ENCODE measurements around the gene KLHL10. TPM values are rescaled to one million over a fixed set of nuclear protein-coding genes. Genes with fewer than 3 reads are reported as not detected.

The KLHL10 gene
- total and polyA plus RNA-seq, 2 experiments from 2014 or later: 0.13 to 0.42 TPM

- Histone ChIP-seq H3F3A (replicated peaks; ENCODE audit: low read depth) (peaks cover 13% of the 10 kb centered on the region; the same call in 1 of the 2 replicates), H3K4me2 (no peak overlapping the region), H4K20me1 (replicated peaks; ENCODE audit: insufficient read depth) (no peaks in the 10 kb centered on the region), H3K27me3 (ENCODE audit: insufficient read depth) (peaks cover 34% of the 10 kb centered on the region), H3K36me3 (ENCODE audit: insufficient read depth) (no peaks in the 10 kb centered on the region), H3K27ac (ENCODE audit: low read depth) (no peak overlapping the region), H3K9me2 (ENCODE audit: insufficient read depth) (no peaks in the 10 kb centered on the region), H3K4me1 (ENCODE audit: insufficient read depth) (peaks cover 40% of the 10 kb centered on the region), H2AFZ (no peak overlapping the region), H3K79me2 (replicated peaks; ENCODE audit: insufficient read depth) (no peaks in the 10 kb centered on the region), H3K4me3 (no peak overlapping the region)
- no peak for ATAC-seq
- DNase-seq (ENCODE audit: low spot score): peak; percentile 54
- Mint-ChIP-seq H3K9me3 (no peaks in the 10 kb centered on the region), H3K4me1 (peaks cover 46% of the 10 kb centered on the region), H3K27ac (no peak overlapping the region), H3K27me3 (ENCODE audit: insufficient read depth, low read depth, poor library complexity) (peaks cover 50% of the 10 kb centered on the region), H3K36me3 (ENCODE audit: low read depth) (peaks cover 7% of the 10 kb centered on the region), H3K4me3 (no peak overlapping the region)
- TF ChIP-seq EZH2 (IDR thresholded peaks at IDR 0.05; ENCODE audit: low read depth, unreplicated experiment) (no peak), EZH2phosphoT487 (IDR thresholded peaks at IDR 0.05; ENCODE audit: unreplicated experiment) (no peak), REST (IDR thresholded peaks at IDR 0.05; ENCODE audit: unreplicated experiment) (no peak), ZNF114 (CRISPR knock-in tag; IDR thresholded peaks at IDR 0.05) (no peak), JUNB (IDR thresholded peaks at IDR 0.05; ENCODE audit: unreplicated experiment) (no peak), ZNF462 (CRISPR knock-in tag; IDR thresholded peaks at IDR 0.05) (no peak), ZNF331 (CRISPR knock-in tag; IDR thresholded peaks at IDR 0.05; ENCODE audit: low read depth) (no peak), POLR2AphosphoS5 (IDR thresholded peaks at IDR 0.05; ENCODE audit: low read depth) (no peak), CREB1 (CRISPR knock-in tag; IDR thresholded peaks at IDR 0.05; ENCODE audit: low read depth) (no peak), STAT1 (IDR thresholded peaks at IDR 0.05; ENCODE audit: unreplicated experiment) (no peak), ETS1 (IDR thresholded peaks at IDR 0.05) (no peak), CTCF (conservative IDR thresholded peaks at IDR 0.05; ENCODE audit: low read depth in 2 of 2) (no peak), NANOG (IDR thresholded peaks at IDR 0.05; ENCODE audit: borderline replicate concordance) (no peak)
These were observed 40.2 kb upstream of the KLHL10 start for GRCh38 chr17:41797377-41797776.

Measured in GM23338 (cell line).